Measurements from ENCODE around the gene POLR1A.

The POLR1A gene

DNA sequence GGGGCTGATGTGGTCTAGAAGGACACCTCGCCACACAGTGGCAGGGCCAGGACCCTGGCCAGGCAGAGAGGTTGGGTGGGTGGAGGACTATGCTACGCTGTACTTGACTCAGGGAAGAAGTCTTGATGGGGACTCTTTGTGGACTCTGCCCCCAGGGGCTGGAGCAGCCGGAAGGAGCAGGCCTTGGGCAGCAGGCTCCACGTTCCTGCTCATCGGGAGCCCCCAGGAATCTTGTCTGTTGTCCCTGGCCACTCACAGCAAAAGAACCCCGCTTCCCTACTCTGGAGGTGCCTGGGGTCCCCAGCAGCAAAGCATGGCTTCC is 79.0 kb downstream of the POLR1A start:
- H3K9me3 Mint-ChIP-seq: no peaks in the 10 kb centered on the region

DNA sequence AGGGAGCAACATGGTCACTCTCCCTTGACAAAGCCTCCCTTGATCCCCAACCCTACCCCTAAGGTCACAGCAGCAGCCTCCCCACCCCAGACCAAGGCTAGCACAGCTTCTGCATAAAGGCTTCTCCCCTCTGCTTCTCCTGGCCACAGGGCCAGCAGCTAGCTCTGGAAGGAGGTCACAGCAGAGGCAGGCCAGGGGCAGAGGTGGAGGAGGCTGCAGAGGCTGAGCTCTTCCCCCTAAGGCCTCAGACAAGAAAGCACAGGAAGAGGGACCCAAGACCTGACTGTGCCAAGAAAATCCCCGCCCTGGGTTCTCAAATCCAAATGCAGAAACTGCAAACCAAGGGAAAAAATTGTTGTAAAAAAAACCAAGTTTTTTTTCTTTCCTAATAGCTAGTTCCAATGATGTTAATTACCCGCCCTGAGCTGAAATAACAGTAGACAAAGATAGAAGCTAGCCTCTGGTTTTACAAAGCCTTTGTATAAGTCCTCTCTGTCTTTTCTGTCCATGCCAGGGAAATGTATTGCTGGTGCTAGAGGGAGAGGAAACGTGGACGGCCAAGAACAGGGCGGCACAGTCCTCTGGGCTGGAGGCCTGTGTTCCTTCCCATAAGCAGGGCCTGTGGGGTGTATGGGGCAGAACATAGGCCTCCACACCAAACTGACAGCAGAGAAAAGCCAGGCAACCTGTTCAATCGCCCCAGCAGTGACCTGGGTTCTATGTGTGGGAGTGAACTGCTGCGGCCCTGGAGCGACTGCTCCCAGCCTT is 79.5 kb downstream of the POLR1A start:
- Mint-ChIP-seq H3K36me3 (ENCODE audit: insufficient read depth) (peaks cover 41% of the 10 kb centered on the region), H3K4me1 (ENCODE audit: low read depth in 2 of 2) (peaks cover 8 to 11% of the 10 kb centered on the region in 2 donors), H3K9me3 (no peaks in the 10 kb centered on the region), H3K4me3 (no peak overlapping the region), H3K27me3 (no peaks in the 10 kb centered on the region), H3K27ac (peak overlapping the region; percentile 52 to 78)
- DNase-seq (no peak), ATAC-seq (replicated peaks) (no peak)

More for the DNA sequence above, 79.0 kb downstream of the POLR1A start:
- ATAC-seq (replicated peaks) (no peak), DNase-seq (no peak)
- H3K27me3 Mint-ChIP-seq: no peaks in the 10 kb centered on the region
- no peak overlapping the region for H3K4me3 Mint-ChIP-seq
- peaks cover 8 to 9% of the 10 kb centered on the region in 2 donors for H3K4me1 Mint-ChIP-seq (ENCODE audit: low read depth in 2 of 2)
- peak overlapping the region in 1 of 2 donors; percentile 78 for H3K27ac Mint-ChIP-seq
- peaks cover 42% of the 10 kb centered on the region for H3K36me3 Mint-ChIP-seq (ENCODE audit: insufficient read depth)

DNA sequence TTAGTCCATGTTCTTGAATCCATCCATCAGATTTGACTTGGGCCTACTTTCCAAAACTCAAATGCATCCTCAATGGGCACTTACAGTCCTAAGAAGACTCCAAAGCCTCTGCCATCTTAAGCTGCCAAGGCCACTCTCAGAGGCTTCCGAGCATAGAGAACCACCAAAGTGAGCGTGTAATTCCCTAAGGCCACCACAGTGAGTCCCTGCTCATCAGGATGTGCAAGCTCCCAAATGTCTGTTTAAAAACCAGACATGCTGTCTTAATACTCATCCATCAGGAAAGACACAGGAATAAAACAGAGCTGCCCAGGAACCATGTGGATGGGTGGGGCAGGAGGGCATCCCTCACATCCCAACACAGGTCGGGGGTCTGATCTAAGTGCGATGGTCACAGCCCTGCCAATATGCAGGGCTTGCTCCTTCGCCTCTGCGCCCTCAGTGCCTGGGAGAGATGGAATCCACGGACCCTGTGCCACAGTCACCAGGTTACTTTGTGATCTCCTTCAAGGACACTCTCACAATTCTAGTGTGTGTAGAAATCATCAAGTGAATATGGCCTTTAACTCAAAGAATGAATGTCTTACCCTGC is 80.4 kb downstream of the POLR1A start:
- Mint-ChIP-seq H3K27me3 (no peaks in the 10 kb centered on the region), H3K36me3 (ENCODE audit: insufficient read depth) (peaks cover 34% of the 10 kb centered on the region), H3K27ac (peak overlapping the region; percentile 52 to 78), H3K4me1 (ENCODE audit: low read depth in 2 of 2) (peaks cover 8 to 9% of the 10 kb centered on the region in 2 donors), H3K9me3 (no peaks in the 10 kb centered on the region), H3K4me3 (no peak overlapping the region)
- no peak for DNase-seq
- no peak for ATAC-seq (replicated peaks)

DNA sequence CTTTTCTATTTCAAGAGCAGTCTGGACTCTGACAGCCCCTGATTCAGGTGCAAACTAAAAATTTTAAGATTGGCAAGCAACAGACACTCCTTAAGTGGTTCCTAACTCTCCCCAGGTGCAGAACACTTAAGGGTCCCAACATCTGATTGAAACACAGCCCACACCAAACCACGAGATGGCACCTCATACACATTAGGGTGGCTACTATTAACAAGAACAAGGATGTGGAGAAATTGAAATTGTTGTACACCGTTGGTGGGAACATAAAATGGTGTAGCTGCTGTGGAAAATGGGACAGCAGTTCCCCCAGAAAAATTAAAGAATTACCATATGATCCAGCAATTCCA is 82.3 kb downstream of the POLR1A start:
- no peak overlapping the region for H3K4me3 Mint-ChIP-seq
- H3K27me3 Mint-ChIP-seq: no peaks in the 10 kb centered on the region
- H3K27ac Mint-ChIP-seq: peak overlapping the region; percentile 2 to 72
- ATAC-seq (replicated peaks) (no peak), DNase-seq (no peak)
- peaks cover 7 to 8% of the 10 kb centered on the region in 2 donors for H3K4me1 Mint-ChIP-seq (ENCODE audit: low read depth in 2 of 2)
- H3K9me3 Mint-ChIP-seq: no peaks in the 10 kb centered on the region
- H3K36me3 Mint-ChIP-seq (ENCODE audit: insufficient read depth): peaks cover 21% of the 10 kb centered on the region

DNA sequence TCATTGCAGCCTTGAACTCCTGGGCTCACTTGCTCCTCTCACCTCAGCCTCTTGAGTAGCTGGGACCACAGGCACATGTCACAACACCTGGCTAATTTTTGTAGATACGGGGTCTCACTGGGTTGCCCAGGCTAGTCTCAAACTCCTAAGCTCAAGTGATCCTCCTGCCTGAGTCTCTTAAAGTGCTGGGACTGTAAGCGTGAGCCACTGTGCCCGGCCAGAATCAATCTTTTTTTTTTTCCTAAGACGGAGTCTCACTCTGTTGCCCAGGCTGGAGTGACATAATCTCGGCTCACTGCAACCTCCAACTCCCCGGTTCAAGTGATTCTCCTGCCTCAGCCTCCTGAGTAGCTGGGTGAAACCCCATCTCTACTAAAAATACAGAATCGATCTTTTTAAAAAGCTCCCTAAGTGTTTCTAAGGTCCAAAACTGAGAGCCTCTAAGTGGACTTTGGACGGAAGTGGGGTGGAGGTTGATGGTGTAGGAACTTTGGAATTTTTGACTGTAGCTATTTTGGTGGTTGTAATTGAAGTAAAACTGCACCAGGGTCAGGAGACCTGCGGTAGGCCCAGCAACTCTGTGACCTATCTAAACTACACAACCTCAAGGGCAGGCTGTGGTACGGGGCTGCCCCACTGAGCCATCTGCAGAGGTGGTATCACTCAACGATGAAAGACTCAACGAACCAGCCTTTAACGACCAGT is 82.9 kb downstream of the POLR1A start:
- Mint-ChIP-seq H3K4me3 (no peak overlapping the region), H3K27me3 (no peaks in the 10 kb centered on the region), H3K36me3 (ENCODE audit: insufficient read depth) (peaks cover 17% of the 10 kb centered on the region), H3K4me1 (ENCODE audit: low read depth in 2 of 2) (peaks cover 7 to 8% of the 10 kb centered on the region in 2 donors), H3K27ac (peak overlapping the region; percentile 2 to 72), H3K9me3 (no peaks in the 10 kb centered on the region)
- ATAC-seq (replicated peaks) (peak; percentile 40), DNase-seq (no peak)

DNA sequence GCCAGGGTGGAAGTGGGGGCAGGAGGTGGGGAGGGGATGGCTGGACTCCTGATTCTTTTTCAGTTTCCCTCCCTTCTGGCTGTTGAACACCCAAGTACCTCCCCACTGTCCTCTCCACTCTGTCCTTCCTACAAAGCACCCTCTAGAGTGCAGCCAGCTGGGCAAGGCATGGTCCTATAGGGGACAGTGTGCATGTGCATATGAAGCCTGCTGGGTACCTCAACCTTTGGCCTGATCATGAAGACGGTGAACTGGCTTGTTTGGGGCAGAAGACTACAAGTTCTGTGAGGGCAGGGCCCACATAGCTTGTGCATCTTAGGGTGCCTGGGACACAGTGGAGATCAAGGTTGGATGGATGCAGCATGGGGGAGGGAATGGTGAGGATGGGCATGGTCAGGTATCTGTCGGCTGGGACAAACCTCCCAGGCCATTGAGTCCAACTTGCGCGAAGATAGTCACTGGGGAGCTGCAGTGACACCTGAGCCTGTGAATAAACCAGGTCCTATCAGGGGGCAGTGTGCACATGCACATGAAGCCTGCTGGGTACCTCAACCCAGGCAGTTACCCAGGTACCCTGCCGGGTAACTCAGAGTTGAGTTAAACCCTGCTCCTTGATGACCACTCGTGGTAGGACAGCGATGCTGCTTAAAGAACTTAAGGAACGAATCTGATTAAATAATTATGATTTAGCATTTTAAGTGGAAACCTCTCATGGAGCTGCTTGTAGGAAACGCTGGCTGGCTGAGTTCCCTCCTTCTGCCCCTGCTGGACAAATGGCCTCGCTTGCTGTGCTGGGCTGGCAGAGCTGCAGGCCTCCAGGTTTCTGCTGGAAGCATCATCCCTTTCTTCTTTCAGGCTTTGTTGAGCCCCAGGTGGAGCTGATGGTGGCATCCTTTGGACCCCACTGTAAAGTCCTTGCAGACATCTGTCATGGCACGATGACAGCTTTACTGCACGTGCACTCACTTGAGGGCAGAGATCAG is 84.0 kb downstream of the POLR1A start:
- Mint-ChIP-seq H3K27ac (peak overlapping the region; percentile 33 to 54), H3K27me3 (no peaks in the 10 kb centered on the region), H3K36me3 (ENCODE audit: insufficient read depth) (peaks cover 13% of the 10 kb centered on the region), H3K4me1 (ENCODE audit: low read depth in 2 of 2) (peaks cover 15 to 16% of the 10 kb centered on the region in 2 donors), H3K9me3 (no peaks in the 10 kb centered on the region), H3K4me3 (no peak overlapping the region)
- no peak for DNase-seq
- no peak for ATAC-seq (replicated peaks)

DNA sequence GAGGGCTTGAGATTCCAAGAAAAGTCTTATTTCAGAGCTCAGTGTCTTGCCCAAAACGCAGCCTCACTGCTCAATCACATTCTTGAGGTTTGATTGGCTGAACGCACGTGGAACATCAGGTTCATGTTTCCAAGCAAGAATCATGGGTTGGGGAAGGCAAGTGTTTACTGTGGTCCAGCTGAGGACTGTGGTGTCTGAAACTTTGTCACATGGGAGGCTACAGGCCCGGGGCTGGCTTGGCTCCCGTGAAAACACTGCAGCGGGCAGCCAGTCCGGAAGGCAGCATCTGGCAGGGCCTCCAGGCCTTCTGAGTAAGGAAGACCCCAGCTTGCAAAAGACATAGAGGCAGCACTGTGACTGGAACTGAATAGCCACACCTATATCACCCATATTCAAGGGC is 84.7 kb downstream of the POLR1A start:
- Mint-ChIP-seq H3K4me1 (ENCODE audit: low read depth in 2 of 2) (peaks cover 16 to 17% of the 10 kb centered on the region in 2 donors), H3K27ac (peak overlapping the region; percentile 33 to 54), H3K4me3 (no peak overlapping the region), H3K27me3 (no peaks in the 10 kb centered on the region), H3K36me3 (ENCODE audit: insufficient read depth) (peaks cover 9% of the 10 kb centered on the region), H3K9me3 (no peaks in the 10 kb centered on the region)
- ATAC-seq (replicated peaks) (no peak), DNase-seq (no peak)

DNA sequence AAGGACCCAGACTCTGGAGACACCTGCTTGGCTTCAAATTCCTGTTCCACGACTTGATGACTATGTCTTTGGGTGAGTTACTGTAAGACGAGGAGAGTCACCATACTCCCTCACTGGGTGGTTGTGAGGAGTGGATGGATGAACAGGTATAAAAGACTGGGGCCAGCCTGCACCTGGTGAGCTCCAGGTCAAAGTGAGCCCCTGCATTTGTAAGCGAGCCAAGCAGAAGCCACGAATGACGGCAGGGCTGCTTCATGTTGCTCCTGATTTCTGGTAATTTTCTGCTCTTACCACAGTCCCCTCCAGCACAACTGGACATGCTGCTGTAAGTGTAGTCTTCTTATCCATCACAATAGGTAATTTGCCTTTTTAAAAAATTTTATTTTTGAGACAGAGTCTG is 86.6 kb downstream of the POLR1A start:
- Mint-ChIP-seq H3K9me3 (peaks cover 2 to 7% of the 10 kb centered on the region in 2 donors), H3K4me1 (ENCODE audit: low read depth in 2 of 2) (peaks cover 16 to 23% of the 10 kb centered on the region in 2 donors), H3K4me3 (no peak overlapping the region), H3K27me3 (no peaks in the 10 kb centered on the region), H3K36me3 (ENCODE audit: insufficient read depth) (peaks cover 7% of the 10 kb centered on the region), H3K27ac (peak overlapping the region; percentile 90 to 92)
- no peak for ATAC-seq (replicated peaks)
- no peak for DNase-seq

DNA sequence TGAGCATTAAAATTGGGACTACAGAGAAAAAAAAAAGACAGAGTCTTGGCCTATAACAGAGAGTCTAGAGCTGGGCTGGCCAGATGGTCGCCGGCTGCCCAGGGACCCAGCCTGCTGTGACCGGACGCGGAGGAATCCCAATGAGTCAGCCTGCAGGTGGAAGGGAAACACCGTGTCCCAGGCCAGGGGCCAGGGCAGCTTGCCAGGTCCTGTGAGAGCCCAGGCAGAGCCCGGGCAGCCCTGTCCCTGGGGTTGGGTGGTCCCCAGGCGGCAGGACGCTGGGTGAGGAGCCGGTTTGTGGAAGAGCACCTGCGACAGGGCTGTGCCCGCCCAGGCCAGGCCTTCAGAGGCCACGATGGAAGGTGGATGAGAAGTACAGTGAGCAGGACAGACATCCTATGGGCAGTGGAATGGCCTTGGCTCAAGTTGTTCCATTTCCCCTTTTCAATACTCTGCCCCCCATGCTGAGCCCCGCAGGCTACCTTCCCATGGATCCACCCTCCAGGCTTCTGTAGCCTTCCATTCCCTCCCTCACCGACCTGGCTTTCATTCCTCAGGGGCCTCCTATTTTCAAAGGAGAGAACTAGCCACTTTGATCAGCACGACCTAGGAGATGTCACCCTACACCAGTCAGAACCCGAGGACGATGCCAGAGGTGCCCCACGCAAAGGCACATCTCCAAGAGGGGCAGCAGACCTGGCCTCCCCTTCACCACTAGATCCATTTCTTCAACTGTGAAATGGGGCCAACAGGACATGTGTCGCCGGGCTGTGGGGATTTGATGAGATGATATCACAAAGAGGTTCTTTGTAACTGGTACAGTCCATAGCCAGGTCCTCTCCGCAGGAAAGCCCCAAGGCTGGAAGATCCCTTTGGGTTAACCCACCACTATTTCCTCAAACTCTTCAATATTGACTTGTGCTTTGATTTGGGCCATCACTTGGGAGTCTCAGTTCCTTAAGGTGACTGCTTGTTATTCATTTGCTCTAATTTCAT is 87.5 kb downstream of the POLR1A start:
- H3K4me3 Mint-ChIP-seq: peak overlapping the region in 1 of 2 donors; percentile 72

DNA sequence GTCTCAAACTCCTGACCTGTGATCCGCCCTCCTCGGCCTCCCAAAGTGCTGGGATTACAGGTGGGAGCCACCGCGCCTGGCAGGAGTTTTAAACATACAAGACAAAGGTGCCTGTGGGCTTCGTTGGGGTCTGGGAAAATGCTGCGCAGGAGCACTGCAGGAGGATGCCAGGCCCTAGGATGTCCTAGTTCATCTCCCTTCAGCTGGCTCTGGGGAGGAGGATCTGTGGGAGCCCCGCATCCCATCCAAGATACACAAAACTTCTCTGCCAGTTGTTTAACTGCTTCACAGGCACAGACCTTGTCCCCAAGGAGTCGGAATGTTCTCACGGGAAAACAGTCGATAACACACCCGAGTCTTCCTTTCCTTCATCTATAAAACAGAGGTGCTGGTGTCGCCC is 89.1 kb downstream of the POLR1A start:
- Mint-ChIP-seq H3K4me3 (peak overlapping the region; percentile 72 to 74), H3K27ac (peak overlapping the region; percentile 90 to 92)

More for the DNA sequence above, 87.5 kb downstream of the POLR1A start:
- Mint-ChIP-seq H3K27me3 (no peaks in the 10 kb centered on the region), H3K27ac (peak overlapping the region; percentile 90 to 92), H3K36me3 (ENCODE audit: insufficient read depth) (peaks cover 7% of the 10 kb centered on the region), H3K9me3 (peaks cover 5 to 7% of the 10 kb centered on the region in 2 donors), H3K4me1 (ENCODE audit: low read depth in 2 of 2) (peaks cover 13 to 23% of the 10 kb centered on the region in 2 donors)
- DNase-seq (no peak), ATAC-seq (replicated peaks) (no peak)

DNA sequence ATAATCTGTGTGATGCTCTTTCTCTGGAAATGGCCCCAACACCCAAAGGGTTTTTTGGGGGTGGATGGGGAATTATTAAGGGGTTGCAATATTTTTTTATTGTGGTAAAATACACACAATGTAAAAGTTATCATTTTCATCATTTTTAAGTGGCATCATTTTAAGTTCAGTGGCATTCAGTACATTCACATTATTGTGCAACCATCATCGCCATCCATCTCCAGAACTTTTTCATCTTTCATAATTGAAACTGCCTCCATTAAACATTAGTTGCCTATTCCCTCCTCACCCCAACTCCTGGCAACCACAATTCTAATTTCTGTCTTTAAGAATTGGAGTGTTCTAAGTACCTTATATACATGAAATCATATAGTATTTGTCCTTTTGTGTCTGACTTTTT is 90.0 kb downstream of the POLR1A start:
- peaks cover 8 to 23% of the 10 kb centered on the region in 2 donors for H3K4me1 Mint-ChIP-seq (ENCODE audit: low read depth in 2 of 2)
- H3K27ac Mint-ChIP-seq: peak overlapping the region in 1 of 2 donors; percentile 79
- peaks cover 6% of the 10 kb centered on the region for H3K36me3 Mint-ChIP-seq (ENCODE audit: insufficient read depth)
- DNase-seq (no peak), ATAC-seq (replicated peaks) (no peak)
- H3K9me3 Mint-ChIP-seq: peaks cover 5 to 7% of the 10 kb centered on the region in 2 donors
- H3K27me3 Mint-ChIP-seq: no peaks in the 10 kb centered on the region
- no peak overlapping the region for H3K4me3 Mint-ChIP-seq

More for the DNA sequence above, 89.1 kb downstream of the POLR1A start:
- DNase-seq: no peak
- Mint-ChIP-seq H3K27me3 (no peaks in the 10 kb centered on the region), H3K4me1 (ENCODE audit: low read depth in 2 of 2) (peaks cover 8 to 23% of the 10 kb centered on the region in 2 donors), H3K36me3 (ENCODE audit: insufficient read depth) (peaks cover 4% of the 10 kb centered on the region), H3K9me3 (peaks cover 5 to 7% of the 10 kb centered on the region in 2 donors)
- ATAC-seq (replicated peaks): no peak

DNA sequence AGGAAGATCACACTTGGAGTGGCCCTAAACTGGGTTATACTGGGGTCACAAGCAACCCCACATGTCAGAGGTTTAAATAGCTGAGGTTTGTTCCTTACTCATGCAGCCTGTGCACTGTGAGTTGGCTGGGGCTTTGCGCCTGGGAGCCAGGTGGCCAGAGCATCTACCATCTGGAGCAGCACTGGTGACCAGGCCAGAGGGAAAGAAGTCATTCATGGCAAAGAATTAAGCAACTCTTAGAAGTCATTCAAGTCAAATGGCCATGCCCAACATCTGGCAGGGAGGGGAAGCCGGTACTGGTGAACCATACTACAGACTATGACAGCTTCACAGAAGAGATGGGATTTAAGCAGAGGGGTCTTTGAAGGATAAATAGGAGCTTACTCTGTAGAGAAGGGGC is 90.7 kb downstream of the POLR1A start:
- H3K27me3 Mint-ChIP-seq: no peaks in the 10 kb centered on the region

More for the DNA sequence above, 90.7 kb downstream of the POLR1A start:
- Mint-ChIP-seq H3K4me3 (no peak overlapping the region), H3K9me3 (peaks cover 5 to 7% of the 10 kb centered on the region in 2 donors), H3K27ac (peak overlapping the region in 1 of 2 donors; percentile 79), H3K36me3 (ENCODE audit: insufficient read depth) (peaks cover 6% of the 10 kb centered on the region), H3K4me1 (ENCODE audit: low read depth in 2 of 2) (peaks cover 8 to 23% of the 10 kb centered on the region in 2 donors)
- no peak for ATAC-seq (replicated peaks)
- no peak for DNase-seq

Data from effector memory CD8-positive, alpha-beta T cell (primary cell).